ENCODE measurements around the gene H3-3A.

The H3-3A gene

GRCh38 chr1:226116673-226117072, 54.2 kb downstream of the H3-3A start:
- DNase-seq = no peak

DNA sequence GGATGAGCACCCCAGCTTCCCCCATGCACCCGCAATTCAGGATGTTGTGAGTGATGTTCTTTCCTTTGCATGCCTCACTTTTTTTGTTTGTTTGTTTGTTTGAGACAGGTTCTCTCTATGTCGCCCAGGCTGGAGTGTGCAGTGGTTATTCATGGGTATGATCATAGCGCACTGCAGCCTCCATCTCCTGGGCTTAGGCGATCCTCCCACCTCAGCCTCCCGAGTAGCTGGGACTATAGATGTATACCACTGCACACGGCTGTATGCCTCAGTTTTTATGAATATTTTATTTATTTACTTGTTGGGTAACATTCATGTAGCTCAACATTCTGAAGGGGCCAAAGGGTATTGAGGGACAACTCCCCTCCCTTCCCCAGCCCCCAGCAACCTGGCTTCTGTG, 54.8 kb downstream of the H3-3A start:
- no peak for DNase-seq

DNA sequence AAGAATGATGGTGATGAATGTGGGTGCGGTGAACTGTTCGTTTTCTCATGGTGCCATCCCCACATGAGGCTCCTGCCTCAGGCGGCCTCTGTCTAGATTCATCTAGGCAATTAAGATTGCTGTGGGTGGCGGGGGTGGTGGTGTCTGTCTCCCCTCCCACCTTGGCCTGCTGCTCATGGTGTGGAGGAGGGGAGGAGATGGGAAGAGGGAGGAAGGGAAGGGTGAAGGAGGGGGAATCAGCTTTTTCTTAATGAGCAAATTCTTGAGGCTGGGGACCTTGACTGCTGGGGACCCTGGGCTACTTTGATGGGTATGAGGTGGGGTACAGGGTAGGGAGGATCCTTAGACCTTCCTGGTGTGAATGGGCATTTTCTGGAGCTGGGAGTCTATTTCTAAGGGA, 55.8 kb downstream of the H3-3A start:
- DNase-seq = no peak

- no peak for DNase-seq
Measured at GRCh38 chr1:226119169-226119568, 56.7 kb downstream of the H3-3A start.

- DNase-seq = no peak
Measured at GRCh38 chr1:226120398-226120797, 57.9 kb downstream of the H3-3A start.

DNA sequence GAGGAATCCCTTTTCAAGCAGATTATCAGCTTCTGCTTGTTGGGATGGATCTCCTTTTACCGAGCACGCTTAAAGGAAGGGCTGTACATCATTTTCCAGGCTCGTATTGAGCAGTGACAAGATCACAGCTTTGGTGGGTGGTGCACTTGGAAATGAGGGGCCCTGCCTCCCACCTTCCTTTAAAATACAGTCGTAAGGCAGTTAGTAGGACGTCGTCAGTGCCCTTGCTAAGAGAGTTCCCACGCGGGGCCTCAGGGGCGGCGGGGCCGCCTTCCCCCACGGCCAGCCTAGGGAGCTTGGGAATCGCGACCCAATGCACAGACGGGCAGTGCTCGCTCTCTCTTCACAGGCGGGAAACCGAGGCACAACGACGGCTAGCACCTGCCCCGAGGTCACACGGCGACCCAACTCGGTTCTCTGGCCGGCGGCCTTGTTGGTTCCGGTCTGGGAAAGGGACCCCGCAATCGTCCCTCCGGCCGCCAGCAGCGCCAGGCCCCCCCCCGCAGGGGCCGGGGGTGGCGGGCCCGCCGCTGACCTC, 58.6 kb downstream of the H3-3A start:
- no peak for DNase-seq
